ENCODE results near the gene C11orf71.

Gene C11orf71

GRCh38 chr11:114400216-114400914, at the start of gene C11orf71, which contains the start of gene RBM7:
Gene C11orf71, minus strand, starts transcription at chr11:114400511. Its CDS starts 180 bp downstream, at chr11:114400331.
Gene RBM7, plus strand, starts transcription at chr11:114400666. Its CDS starts 6 bp downstream, at chr11:114400672.
- DNase-seq (ENCODE audit: low read depth) = peak; percentile 98

- DNase-seq (ENCODE audit: low read depth) = no peak
Measured at GRCh38 chr11:114449845-114450244, 49.5 kb upstream of the C11orf71 start.

- DNase-seq (ENCODE audit: low read depth) = no peak
Measured at GRCh38 chr11:114448749-114449482, 48.6 kb upstream of the C11orf71 start.

- no peak for DNase-seq (ENCODE audit: low read depth)
Measured at GRCh38 chr11:114447892-114448291, 47.6 kb upstream of the C11orf71 start.

GRCh38 chr11:114447444-114447843, 47.1 kb upstream of the C11orf71 start:
- DNase-seq (ENCODE audit: low read depth) = no peak

GRCh38 chr11:114442536-114442935, 42.2 kb upstream of the C11orf71 start:
- no peak for DNase-seq (ENCODE audit: low read depth)

- no peak for DNase-seq (ENCODE audit: low read depth)
Measured at GRCh38 chr11:114441921-114442320, 41.6 kb upstream of the C11orf71 start.

GRCh38 chr11:114440971-114441763, 40.9 kb upstream of the C11orf71 start:
- no peak for DNase-seq (ENCODE audit: low read depth)

GRCh38 chr11:114440121-114440860, 40.0 kb upstream of the C11orf71 start:
- DNase-seq (ENCODE audit: low read depth) = no peak

- peak; percentile 90 for DNase-seq (ENCODE audit: low read depth)
Measured at GRCh38 chr11:114439229-114440120, 39.2 kb upstream of the C11orf71 start, which contains the start of gene REXO2. Gene REXO2, plus strand, starts transcription at chr11:114439467. Its CDS starts 62 bp downstream, at chr11:114439529.

- no peak for DNase-seq (ENCODE audit: low read depth)
Measured at GRCh38 chr11:114438303-114438702, 38.0 kb upstream of the C11orf71 start.

- no peak for DNase-seq (ENCODE audit: low read depth)
Measured at GRCh38 chr11:114433376-114433775, 33.1 kb upstream of the C11orf71 start.

GRCh38 chr11:114432893-114433292, 32.6 kb upstream of the C11orf71 start:
- DNase-seq (ENCODE audit: low read depth) = no peak

GRCh38 chr11:114430290-114430689, 30.0 kb upstream of the C11orf71 start:
- DNase-seq (ENCODE audit: low read depth) = no peak

- DNase-seq (ENCODE audit: low read depth) = no peak
Measured at GRCh38 chr11:114426280-114426679, 26.0 kb upstream of the C11orf71 start.

GRCh38 chr11:114416441-114416961, 16.2 kb upstream of the C11orf71 start:
- DNase-seq (ENCODE audit: low read depth) = no peak

GRCh38 chr11:114413958-114414357, 13.6 kb upstream of the C11orf71 start:
- DNase-seq (ENCODE audit: low read depth) = no peak

GRCh38 chr11:114412946-114413345, 12.6 kb upstream of the C11orf71 start:
- no peak for DNase-seq (ENCODE audit: low read depth)

- DNase-seq (ENCODE audit: low read depth) = no peak
Measured at GRCh38 chr11:114401311-114401710, 1.0 kb upstream of the C11orf71 start.

- DNase-seq (ENCODE audit: low read depth) = no peak
Measured at GRCh38 chr11:114400915-114401223, 558 bp upstream of the C11orf71 start.
